PC-3 (cell line): ENCODE measurements around the gene TDRD12. TPM values are rescaled to one million over a fixed set of nuclear protein-coding genes. Genes with fewer than 3 reads are reported as not detected.

Source experiments
- total RNA-seq: library from RNA; depleted of rRNA; stranded (reverse); fragments of >200 nt; gene quantifications from 2 replicates; pipeline ENCODE4 v1.2.3, GENCODE V29; 2014; rRNA removed

The TDRD12 gene
- total RNA-seq, 1 experiment from 2014 or later, result not detected

Other genes with a start within 250 kb of the TDRD12 start
- gene PDCD5, start 138.6 kb upstream of the TDRD12 start, total RNA-seq, result 165 and 203 TPM in 2 replicates
- gene ANKRD27, start 44.6 kb upstream of the TDRD12 start, total RNA-seq, result 14.3 and 17.0 TPM in 2 replicates
- gene RGS9BP, start 43.9 kb upstream of the TDRD12 start, total RNA-seq, result 1.3 and 1.6 TPM in 2 replicates
- 13.3 TPM in 2 replicates for gene NUDT19, start 27.9 kb upstream of the TDRD12 start, total RNA-seq
- gene SLC7A9, start 150.0 kb downstream of the TDRD12 start, total RNA-seq, result not detected in 2 replicates